GM12878 (cell line): Measurements from ENCODE around the gene MTX1. TPM values are rescaled to one million over a fixed set of nuclear protein-coding genes. Genes with fewer than 3 reads are reported as not detected.

Experiments
- ATF2 ChIP-seq: IDR thresholded peaks from 2 replicates; pipeline ENCODE4 v1.6.1; 2012; ENCODE audit warnings: low read length, inconsistent platforms
- BMI1 ChIP-seq: fragments of 450-650 bp; IDR thresholded peaks from 2 replicates; pipeline ENCODE4 v1.6.1; 2016; ENCODE audit warnings: mild to moderate bottlenecking, moderate library complexity, borderline replicate concordance
- GATAD2B ChIP-seq: fragments of 450-650 bp; conservative IDR thresholded peaks from 2 replicates; pipeline ENCODE4 v1.6.1; 2017; ENCODE audit warnings: low read depth, mild to moderate bottlenecking, moderate library complexity
- IRF4 ChIP-seq: IDR thresholded peaks from 2 replicates; pipeline ENCODE4 v1.6.1; 2011; ENCODE audit warnings: low read depth, low read length
- KLF5 ChIP-seq: fragments of 450-650 bp; IDR thresholded peaks from 2 replicates; pipeline ENCODE4 v1.6.1; 2014; ENCODE audit warnings: mild to moderate bottlenecking; ENCODE audit not compliant: partially characterized antibody
- LARP7 ChIP-seq: fragments of 450-650 bp; IDR thresholded peaks from 2 replicates; pipeline ENCODE4 v1.6.1; 2017; ENCODE audit warnings: mild to moderate bottlenecking
- MLLT1 ChIP-seq: fragments of 450-650 bp; IDR thresholded peaks from 2 replicates; pipeline ENCODE4 v1.6.1; 2016; ENCODE audit warnings: mild to moderate bottlenecking
- NRF1 ChIP-seq: conservative IDR thresholded peaks from 2 replicates; pipeline ENCODE4 v1.6.1; 2011; ENCODE audit warnings: mild to moderate bottlenecking, low read depth, low read length, improper control_type of control experiment
- STAT1 ChIP-seq: fragments of 450-650 bp; conservative IDR thresholded peaks from 2 replicates; pipeline ENCODE4 v1.6.1; 2014; ENCODE audit warnings: antibody characterized with exemption, mild to moderate bottlenecking
- SUZ12 ChIP-seq: fragments of 200-600 bp; sonication (generic); IDR thresholded peaks from one replicate; pipeline ENCODE4 v1.6.1; 2018; ENCODE audit warnings: antibody characterized with exemption, mild to moderate bottlenecking; ENCODE audit not compliant: unreplicated experiment
- TAF1 ChIP-seq: IDR thresholded peaks from 2 replicates; pipeline ENCODE4 v1.6.1; 2011; ENCODE audit warnings: mild to moderate bottlenecking, low read depth, low read length, borderline replicate concordance
- YBX1 ChIP-seq: fragments of 450-650 bp; IDR thresholded peaks from 2 replicates; pipeline ENCODE4 v1.6.1; 2016; ENCODE audit warnings: antibody characterized with exemption
- polyA plus RNA-seq, 11 experiments: library from polyadenylated mRNA; depleted of rRNA in 4 of 11; unstranded in 6 of 11; stranded (reverse) in 5 of 11; fragments of >200 nt; fragmentation: Nextera tagmentation in 4 of 11; fragmentation: Illumina TruSeq in 1 of 11; extraction: Ambion mirVana in 4 of 11; extraction: Trizol in 1 of 11; gene quantifications; 1 replicate in 1 of 11; 2 replicates in 10 of 11; pipeline versions ENCODE4 v1.2.1 to v1.2.3, GENCODE V29; 2011 to 2016; ENCODE audit warnings: inconsistent platforms in 2 of 11, missing spikeins in 2 of 11, low read depth in 1 of 11
- total RNA-seq, 4 experiments: library from RNA; depleted of rRNA in 3 of 4; stranded (reverse); fragments of >200 nt in 3 of 4; fragmentation: Illumina TruSeq in 1 of 4; extraction: Trizol in 1 of 4; gene quantifications; 2 replicates each; pipeline versions ENCODE4 v1.2.1 to v1.2.3, GENCODE V29; 2013 to 2021
- TF ChIP-seq, protein P1 (sequence below): IDR thresholded peaks from 2 replicates; pipeline ENCODE4 v1.6.1; 2012; ENCODE audit warnings: improper control_type of control experiment, low read depth, low read length; ENCODE audit not compliant: insufficient replicate concordance
- TF ChIP-seq, protein P2 (sequence below): fragments of 450-650 bp; IDR thresholded peaks from 2 replicates; pipeline ENCODE4 v1.6.1; 2018; ENCODE audit warnings: borderline replicate concordance, mild to moderate bottlenecking; ENCODE audit not compliant: partially characterized antibody
- TF ChIP-seq, protein P3 (sequence below): fragments of 450-650 bp; IDR thresholded peaks from 2 replicates; pipeline ENCODE4 v1.6.1; 2018; ENCODE audit warnings: mild to moderate bottlenecking, low read depth, moderate library complexity; ENCODE audit not compliant: partially characterized antibody

MTX1 gene
- total and polyA plus RNA-seq, 10 of the 15 experiments (the other 5 are each of a cell fraction or from before 2014, with no cell fraction given): 15.8 to 92.0 (median 49.1) TPM

- TF ChIP-seq, protein P1, sequence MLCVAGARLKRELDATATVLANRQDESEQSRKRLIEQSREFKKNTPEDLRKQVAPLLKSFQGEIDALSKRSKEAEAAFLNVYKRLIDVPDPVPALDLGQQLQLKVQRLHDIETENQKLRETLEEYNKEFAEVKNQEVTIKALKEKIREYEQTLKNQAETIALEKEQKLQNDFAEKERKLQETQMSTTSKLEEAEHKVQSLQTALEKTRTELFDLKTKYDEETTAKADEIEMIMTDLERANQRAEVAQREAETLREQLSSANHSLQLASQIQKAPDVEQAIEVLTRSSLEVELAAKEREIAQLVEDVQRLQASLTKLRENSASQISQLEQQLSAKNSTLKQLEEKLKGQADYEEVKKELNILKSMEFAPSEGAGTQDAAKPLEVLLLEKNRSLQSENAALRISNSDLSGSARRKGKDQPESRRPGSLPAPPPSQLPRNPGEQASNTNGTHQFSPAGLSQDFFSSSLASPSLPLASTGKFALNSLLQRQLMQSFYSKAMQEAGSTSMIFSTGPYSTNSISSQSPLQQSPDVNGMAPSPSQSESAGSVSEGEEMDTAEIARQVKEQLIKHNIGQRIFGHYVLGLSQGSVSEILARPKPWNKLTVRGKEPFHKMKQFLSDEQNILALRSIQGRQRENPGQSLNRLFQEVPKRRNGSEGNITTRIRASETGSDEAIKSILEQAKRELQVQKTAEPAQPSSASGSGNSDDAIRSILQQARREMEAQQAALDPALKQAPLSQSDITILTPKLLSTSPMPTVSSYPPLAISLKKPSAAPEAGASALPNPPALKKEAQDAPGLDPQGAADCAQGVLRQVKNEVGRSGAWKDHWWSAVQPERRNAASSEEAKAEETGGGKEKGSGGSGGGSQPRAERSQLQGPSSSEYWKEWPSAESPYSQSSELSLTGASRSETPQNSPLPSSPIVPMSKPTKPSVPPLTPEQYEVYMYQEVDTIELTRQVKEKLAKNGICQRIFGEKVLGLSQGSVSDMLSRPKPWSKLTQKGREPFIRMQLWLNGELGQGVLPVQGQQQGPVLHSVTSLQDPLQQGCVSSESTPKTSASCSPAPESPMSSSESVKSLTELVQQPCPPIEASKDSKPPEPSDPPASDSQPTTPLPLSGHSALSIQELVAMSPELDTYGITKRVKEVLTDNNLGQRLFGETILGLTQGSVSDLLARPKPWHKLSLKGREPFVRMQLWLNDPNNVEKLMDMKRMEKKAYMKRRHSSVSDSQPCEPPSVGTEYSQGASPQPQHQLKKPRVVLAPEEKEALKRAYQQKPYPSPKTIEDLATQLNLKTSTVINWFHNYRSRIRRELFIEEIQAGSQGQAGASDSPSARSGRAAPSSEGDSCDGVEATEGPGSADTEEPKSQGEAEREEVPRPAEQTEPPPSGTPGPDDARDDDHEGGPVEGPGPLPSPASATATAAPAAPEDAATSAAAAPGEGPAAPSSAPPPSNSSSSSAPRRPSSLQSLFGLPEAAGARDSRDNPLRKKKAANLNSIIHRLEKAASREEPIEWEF: no peak
- TF ChIP-seq IRF4 (peak; percentile 89), BMI1 (no peak), YBX1 (no peak), TAF1 (peak; percentile 86), MLLT1 (peak; percentile 96), NRF1 (peak; percentile 42), STAT1 (peak; percentile 96), SUZ12 (no peak), LARP7 (peak; percentile 95), ATF2 (no peak; the same call in 1 of the 2 replicates), GATAD2B (peak; percentile 98), KLF5 (peak; percentile 57)
- TF ChIP-seq, protein P2, sequence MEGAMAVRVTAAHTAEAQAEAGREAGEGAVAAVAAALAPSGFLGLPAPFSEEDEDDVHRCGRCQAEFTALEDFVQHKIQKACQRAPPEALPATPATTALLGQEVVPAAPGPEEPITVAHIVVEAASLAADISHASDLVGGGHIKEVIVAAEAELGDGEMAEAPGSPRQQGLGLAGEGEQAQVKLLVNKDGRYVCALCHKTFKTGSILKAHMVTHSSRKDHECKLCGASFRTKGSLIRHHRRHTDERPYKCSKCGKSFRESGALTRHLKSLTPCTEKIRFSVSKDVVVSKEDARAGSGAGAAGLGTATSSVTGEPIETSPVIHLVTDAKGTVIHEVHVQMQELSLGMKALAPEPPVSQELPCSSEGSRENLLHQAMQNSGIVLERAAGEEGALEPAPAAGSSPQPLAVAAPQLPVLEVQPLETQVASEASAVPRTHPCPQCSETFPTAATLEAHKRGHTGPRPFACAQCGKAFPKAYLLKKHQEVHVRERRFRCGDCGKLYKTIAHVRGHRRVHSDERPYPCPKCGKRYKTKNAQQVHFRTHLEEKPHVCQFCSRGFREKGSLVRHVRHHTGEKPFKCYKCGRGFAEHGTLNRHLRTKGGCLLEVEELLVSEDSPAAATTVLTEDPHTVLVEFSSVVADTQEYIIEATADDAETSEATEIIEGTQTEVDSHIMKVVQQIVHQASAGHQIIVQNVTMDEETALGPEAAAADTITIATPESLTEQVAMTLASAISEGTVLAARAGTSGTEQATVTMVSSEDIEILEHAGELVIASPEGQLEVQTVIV: peak; percentile 62
- TF ChIP-seq, protein P3, sequence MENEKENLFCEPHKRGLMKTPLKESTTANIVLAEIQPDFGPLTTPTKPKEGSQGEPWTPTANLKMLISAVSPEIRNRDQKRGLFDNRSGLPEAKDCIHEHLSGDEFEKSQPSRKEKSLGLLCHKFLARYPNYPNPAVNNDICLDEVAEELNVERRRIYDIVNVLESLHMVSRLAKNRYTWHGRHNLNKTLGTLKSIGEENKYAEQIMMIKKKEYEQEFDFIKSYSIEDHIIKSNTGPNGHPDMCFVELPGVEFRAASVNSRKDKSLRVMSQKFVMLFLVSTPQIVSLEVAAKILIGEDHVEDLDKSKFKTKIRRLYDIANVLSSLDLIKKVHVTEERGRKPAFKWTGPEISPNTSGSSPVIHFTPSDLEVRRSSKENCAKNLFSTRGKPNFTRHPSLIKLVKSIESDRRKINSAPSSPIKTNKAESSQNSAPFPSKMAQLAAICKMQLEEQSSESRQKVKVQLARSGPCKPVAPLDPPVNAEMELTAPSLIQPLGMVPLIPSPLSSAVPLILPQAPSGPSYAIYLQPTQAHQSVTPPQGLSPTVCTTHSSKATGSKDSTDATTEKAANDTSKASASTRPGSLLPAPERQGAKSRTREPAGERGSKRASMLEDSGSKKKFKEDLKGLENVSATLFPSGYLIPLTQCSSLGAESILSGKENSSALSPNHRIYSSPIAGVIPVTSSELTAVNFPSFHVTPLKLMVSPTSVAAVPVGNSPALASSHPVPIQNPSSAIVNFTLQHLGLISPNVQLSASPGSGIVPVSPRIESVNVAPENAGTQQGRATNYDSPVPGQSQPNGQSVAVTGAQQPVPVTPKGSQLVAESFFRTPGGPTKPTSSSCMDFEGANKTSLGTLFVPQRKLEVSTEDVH: peak; percentile 100
These were observed 36.1 kb downstream of the MTX1 start (continued) for GRCh38 chr1:155244368-155245162.
